ENCODE results near the gene INTS11. TPM values are rescaled to one million over a fixed set of nuclear protein-coding genes. Genes with fewer than 3 reads are reported as not detected.

INTS11 gene
- total and polyA plus RNA-seq, 2 of the 8 experiments (the other 6 are each of a cell fraction or from before 2014, with no cell fraction given): 113 to 243 TPM

DNA sequence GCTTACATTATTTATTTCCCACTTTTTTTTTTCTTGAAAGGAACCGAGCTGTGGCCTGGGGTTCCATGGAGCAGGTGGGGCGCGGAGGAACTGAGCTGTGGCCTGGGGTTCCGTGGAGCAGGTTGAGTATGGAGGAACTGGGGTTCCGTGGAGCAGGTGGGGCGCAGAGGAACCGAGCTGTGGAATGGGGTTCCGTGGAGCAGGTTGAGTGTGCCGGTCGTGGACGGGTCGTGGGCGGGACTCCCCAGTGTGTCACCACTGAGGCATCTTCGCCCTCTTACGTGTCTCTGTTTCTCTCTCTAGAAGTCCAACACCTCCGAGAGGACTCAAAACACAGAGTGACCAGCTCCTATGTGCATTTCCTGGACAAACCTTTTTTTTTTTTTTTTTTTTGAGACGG, 45.4 kb downstream of the INTS11 start:
- peaks cover 0 to 7% (median 1%) of the 10 kb centered on the region in 4 experiments; a peak in 2 of 7 replicates for H3K4me1 ChIP-seq (replicated peaks in 1 of 4; ENCODE audit: control insufficient read depth in 3 of 4, insufficient read depth in 4 of 4, low read length in 3 of 4)
- H3K18ac ChIP-seq (ENCODE audit: extremely low read depth, low read length): no peak overlapping the region
- 90% methylated on average over 15 of the region's 17 CpGs; no CpG with 5 or more reads in 1 of the 2 experiments for WGBS, 2 experiments (ENCODE audit: extremely low coverage in 1 of 2, insufficient coverage in 1 of 2, insufficient read length in 1 of 2, insufficient replicate concordance in 2 of 2, low coverage in 1 of 2, low lambda C conversion rate in 2 of 2, missing lambda C conversion rate in 1 of 2)
- H2BK120ac ChIP-seq (replicated peaks; ENCODE audit: low read depth, low read length): no peak overlapping the region
- H3K27me3 ChIP-seq (replicated peaks in 1 of 4; ENCODE audit: control insufficient read depth in 3 of 4, extremely low read depth in 1 of 4, insufficient read depth in 3 of 4, low read length in 3 of 4): no peaks in the 10 kb centered on the region; a peak in 1 of 7 replicates
- H3K4me3 ChIP-seq (ENCODE audit: extremely low read depth in 1 of 4, insufficient read depth in 2 of 4, low read depth in 3 of 4, low read length in 4 of 4): no peak overlapping the region
- H4K8ac ChIP-seq (ENCODE audit: extremely low read depth, insufficient read depth, low read length): no peak overlapping the region
- FAIRE-seq: no peak
- no peak overlapping the region for H3K27ac ChIP-seq (ENCODE audit: low read depth, low read length)
- H3K56ac ChIP-seq (replicated peaks; ENCODE audit: insufficient read length, low read depth, low read length): no peak overlapping the region
- POLR2A ChIA-PET (ENCODE audit: partially characterized antibody): interaction anchor here (0.6 to 1.7 kb wide), 2 partner anchors 11 to 149 kb away, joined by 3 read pairs; no protein-coding TSS in a partner anchor
- no peak overlapping the region for H4K5ac ChIP-seq (ENCODE audit: insufficient read length, low read depth, low read length)
- no peak overlapping the region for H3K4me2 ChIP-seq (ENCODE audit: insufficient read depth in 1 of 2, low read depth in 2 of 2, low read length in 2 of 2)
- no peak overlapping the region for H2AK5ac ChIP-seq (ENCODE audit: low read depth, low read length)
- H3K79me2 ChIP-seq (ENCODE audit: control insufficient read depth in 1 of 2, insufficient read depth in 2 of 2, low read length in 2 of 2): no peaks in the 10 kb centered on the region
- no peak for DNase-seq (ENCODE audit: low read depth in 1 of 2, low spot score in 2 of 2)
- no peak overlapping the region for H3K14ac ChIP-seq (ENCODE audit: insufficient read length)
- H2BK12ac ChIP-seq (ENCODE audit: low read depth, low read length): no peak overlapping the region
- no peak overlapping the region for H3K4ac ChIP-seq (replicated peaks; ENCODE audit: insufficient read length, low read depth, low read length)
- H3K79me1 ChIP-seq (ENCODE audit: low read depth, low read length): no peaks in the 10 kb centered on the region
- no peak overlapping the region for H2BK15ac ChIP-seq (ENCODE audit: low read length)
- no peak overlapping the region for H2BK20ac ChIP-seq (ENCODE audit: low read length)
- CTCF ChIA-PET (ENCODE audit: partially characterized antibody): interaction anchor here (0.6 to 6.1 kb wide), 6 partner anchors 12 to 246 kb away, joined by 3 to 38 read pairs (median 3); no protein-coding TSS in a partner anchor
- H4K20me1 ChIP-seq (replicated peaks in 1 of 2; ENCODE audit: control insufficient read depth in 1 of 2, insufficient read depth in 2 of 2, low read length in 2 of 2): no peaks in the 10 kb centered on the region
- no peak overlapping the region for H2BK5ac ChIP-seq (ENCODE audit: low read depth, low read length)
- H3K36me3 ChIP-seq (ENCODE audit: control insufficient read depth in 2 of 4, insufficient read depth in 4 of 4, low read length in 3 of 4): no peaks in the 10 kb centered on the region
- no peak overlapping the region for H3K9ac ChIP-seq (replicated peaks in 1 of 4; ENCODE audit: extremely low read depth in 1 of 4, low read depth in 3 of 4, low read length in 3 of 4)
- peaks cover 3% of the 10 kb centered on the region; the same call in 1 of the 2 replicates for H3K23me2 ChIP-seq (ENCODE audit: low read depth, low read length)
- H3K9me3 ChIP-seq (ENCODE audit: insufficient read depth in 2 of 2, low read depth in 1 of 2, low read length in 1 of 2): no peaks in the 10 kb centered on the region
- H3K23ac ChIP-seq (ENCODE audit: insufficient read length): no peak overlapping the region
- TF ChIP-seq SAP30 (IDR thresholded peaks at IDR 0.05; ENCODE audit: insufficient read depth, insufficient replicate concordance, low read length) (no peak), BRCA1 (IDR thresholded peaks at IDR 0.05; ENCODE audit: low read depth, low read length) (no peak), MAFK (IDR thresholded peaks at IDR 0.05; ENCODE audit: low read depth, low read length) (no peak), JUND (IDR thresholded peaks at IDR 0.05; ENCODE audit: low read length) (no peak), EP300 (IDR thresholded peaks at IDR 0.05; ENCODE audit: borderline replicate concordance in 1 of 2, low read depth in 2 of 2, low read length in 2 of 2) (no peak), NRF1 (IDR thresholded peaks at IDR 0.05; ENCODE audit: low read depth, low read length) (no peak)
- no peak overlapping the region for H2AFZ ChIP-seq (ENCODE audit: low read length)
- H4K91ac ChIP-seq (replicated peaks; ENCODE audit: insufficient read length, low read length): no peak overlapping the region

Data from H1 (cell line).